Activated CD8-positive, alpha-beta memory T cell treated with anti-CD3 and anti-CD28 coated beads for 1 hour (primary cell): ENCODE measurements around the gene PDCD1LG2.
"Not testable (repeated sequence)": the region's sequence is repeated elsewhere in the genome, so short reads cannot be mapped to it uniquely, and the experiment has no call there.

Source experiments
- DNase-seq, 2 donors: peaks; one replicate each; pipeline ENCODE4 v3.0.0-alpha.2; 2020; ENCODE audit warnings: low read depth in 1 of 2; ENCODE audit errors: extremely low read depth in 1 of 2

Gene PDCD1LG2

DNA sequence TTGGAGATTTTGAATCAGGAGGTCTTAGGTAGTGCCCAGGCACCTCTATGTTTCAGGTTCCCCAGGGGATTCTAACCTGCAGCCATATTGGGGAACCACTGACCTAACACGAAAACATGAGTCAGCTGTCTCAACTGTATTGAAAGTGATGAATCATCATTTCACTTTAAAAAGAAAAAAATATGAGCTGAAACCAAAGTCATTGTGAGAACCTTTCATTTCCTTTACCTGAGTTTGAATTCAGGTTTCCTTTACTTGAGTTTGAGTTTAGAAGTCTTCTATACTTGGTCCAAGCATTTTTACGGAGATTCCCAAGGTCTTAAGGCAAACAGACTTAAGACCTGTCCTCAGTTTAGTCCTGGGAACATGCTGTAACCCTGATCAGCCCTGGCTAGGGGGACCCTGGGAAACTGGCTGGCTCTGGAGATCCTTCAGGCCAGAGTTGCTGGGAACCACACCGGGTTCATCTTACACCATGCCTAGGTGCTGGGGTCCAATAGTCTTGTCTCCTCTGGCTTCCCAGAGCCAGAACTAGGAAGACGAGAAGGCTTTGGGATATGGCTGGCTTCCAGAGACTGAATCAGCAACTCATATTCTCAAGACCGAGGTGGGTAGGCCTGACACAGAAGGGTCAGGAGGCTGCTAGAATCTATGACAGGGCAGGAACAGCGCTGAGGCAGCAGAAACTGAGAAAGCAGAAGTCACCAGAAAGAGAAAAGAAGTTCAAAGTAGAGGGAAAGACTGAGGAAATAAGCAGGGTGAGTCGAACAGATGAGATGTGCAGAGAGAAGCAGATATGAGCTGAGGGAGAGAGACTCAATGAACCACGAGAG lies 16.4 kb upstream of the PDCD1LG2 start:
- DNase-seq: no peak

- DNase-seq: not testable (repeated sequence)
Observed at GRCh38 chr9:5494765-5495164, 15.6 kb upstream of the PDCD1LG2 start.

DNA sequence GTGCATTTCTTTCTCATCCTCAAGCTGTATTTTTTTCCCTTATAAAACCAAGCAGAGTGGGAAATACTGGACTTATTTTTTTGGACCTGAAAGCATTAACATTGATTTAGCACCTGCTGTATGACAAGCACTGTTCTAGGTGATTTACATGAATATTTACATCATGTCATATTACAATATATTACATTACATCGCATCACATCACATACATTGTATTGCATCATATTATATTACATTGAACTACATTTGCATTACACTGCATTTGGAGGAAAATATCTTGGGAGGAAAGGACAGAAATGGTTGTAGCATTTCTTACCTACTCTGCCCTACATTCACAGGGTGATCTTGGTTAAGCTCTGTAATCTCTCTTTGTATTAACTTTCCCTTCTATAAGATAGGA lies 11.2 kb upstream of the PDCD1LG2 start:
- DNase-seq: no peak

- no peak for DNase-seq
Observed at GRCh38 chr9:5499889-5500398, 10.4 kb upstream of the PDCD1LG2 start.

- no peak for DNase-seq
Observed at GRCh38 chr9:5500441-5501235, 9.7 kb upstream of the PDCD1LG2 start.

DNA sequence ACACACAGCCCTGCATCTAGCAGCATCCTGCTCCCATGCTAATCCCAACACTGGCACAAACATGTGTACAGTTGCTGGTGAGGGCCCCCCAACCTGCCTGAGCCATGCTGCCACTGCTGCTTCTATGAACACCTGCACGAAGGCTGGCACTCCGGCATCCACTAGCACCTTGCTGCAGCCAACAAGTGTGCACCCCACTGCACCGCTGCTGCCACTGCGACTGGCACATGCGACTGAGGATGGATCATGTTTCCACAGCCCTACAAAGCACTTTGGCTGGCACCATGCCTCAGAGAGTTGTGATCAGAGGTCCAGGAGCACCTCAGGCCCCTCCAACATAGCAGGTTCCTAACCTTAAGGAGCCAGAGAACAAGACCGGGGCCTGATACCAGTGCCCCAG lies 7.8 kb upstream of the PDCD1LG2 start:
- no peak for DNase-seq

GRCh38 chr9:5509573-5509972 lies 758 bp upstream of the PDCD1LG2 start:
- DNase-seq: no peak

DNA sequence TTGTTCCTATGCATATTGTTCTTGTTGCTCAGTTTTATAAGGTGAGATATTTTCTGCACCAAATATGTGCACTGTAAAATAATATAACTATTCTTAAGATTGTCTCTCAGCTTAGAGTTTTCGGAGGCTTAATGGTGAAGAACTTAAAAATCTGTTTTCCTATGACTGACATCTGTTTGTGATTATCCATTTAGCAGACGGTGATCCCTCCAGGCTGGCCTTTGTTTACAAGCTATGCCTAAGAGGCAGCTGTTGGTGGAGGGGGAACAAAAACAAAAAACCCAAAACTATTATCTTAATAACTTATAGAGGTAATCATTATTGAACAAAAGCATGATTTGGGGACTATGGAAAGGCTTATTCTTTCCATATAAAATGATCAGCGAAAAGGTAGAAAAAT lies 658 bp downstream of the PDCD1LG2 start:
- DNase-seq: no peak

GRCh38 chr9:5511476-5511875 lies 1.1 kb downstream of the PDCD1LG2 start:
- DNase-seq: no peak

- DNase-seq: no peak
Observed at GRCh38 chr9:5511935-5512580, 1.7 kb downstream of the PDCD1LG2 start.

DNA sequence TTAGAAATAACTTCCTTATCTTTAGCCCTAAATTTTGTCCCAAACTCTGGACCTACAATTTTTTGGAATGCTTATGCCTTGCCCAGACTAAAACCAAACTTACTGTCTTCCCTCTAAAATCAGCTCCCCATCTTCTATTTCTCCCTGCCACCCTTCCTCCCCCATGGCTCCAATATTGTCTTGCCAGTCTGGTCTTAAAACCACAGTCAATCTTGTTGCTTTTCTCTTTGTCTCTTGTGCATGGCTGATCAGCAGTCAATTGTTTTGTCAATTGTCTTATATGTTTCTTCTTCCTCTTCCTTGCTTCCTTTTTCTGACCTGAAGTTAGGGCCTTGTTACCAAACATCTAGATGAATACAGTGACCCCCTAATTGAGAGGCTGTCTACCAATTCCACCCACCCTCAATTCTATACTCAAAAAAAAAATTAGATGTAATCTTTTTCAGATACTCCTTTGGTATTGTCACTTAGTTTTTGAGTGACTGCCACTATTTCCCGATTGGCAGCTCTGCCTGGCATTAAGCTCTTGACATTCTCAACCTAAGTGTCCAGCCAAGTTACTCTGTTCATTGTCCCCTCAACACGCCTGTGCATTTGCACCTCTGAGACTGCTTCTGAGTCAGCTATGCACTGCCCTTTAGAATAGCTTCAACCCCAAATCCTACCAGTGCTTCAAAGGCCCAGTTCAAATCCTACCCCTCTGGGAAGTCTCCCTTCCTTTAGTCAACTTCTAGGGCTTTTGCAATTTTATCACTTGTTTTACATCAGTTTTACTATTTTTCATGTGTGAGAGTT lies 2.5 kb downstream of the PDCD1LG2 start:
- no peak for DNase-seq

DNA sequence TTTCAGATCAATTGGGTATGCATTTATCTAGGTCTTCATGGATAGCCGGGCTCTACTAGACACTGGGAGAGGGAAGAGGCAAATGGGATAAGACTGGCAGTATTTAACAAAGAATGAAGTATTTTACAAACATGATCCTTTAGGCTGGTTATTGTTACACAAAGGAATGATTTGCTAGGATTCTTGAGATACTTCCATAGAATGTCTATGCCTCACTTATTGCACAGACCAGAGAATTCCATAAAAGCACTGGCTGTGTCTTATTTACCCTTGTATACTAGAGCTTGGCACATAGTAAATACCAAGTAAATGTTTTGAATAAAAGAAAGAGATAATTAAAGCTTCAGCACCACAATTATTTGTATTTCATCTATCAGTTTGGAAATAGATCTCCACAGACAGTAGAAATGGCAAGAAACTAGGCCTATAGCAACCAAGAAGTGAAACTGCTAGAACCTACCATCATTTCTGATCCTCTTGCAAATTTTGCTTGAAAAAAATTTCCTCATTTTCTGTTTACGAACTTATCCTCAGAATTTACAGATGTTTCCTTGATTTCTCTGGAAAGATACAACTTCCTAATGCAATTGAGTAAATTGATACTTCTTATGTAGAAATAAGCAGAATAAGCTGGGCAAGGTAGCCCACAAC lies 3.8 kb downstream of the PDCD1LG2 start:
- DNase-seq: no peak

DNA sequence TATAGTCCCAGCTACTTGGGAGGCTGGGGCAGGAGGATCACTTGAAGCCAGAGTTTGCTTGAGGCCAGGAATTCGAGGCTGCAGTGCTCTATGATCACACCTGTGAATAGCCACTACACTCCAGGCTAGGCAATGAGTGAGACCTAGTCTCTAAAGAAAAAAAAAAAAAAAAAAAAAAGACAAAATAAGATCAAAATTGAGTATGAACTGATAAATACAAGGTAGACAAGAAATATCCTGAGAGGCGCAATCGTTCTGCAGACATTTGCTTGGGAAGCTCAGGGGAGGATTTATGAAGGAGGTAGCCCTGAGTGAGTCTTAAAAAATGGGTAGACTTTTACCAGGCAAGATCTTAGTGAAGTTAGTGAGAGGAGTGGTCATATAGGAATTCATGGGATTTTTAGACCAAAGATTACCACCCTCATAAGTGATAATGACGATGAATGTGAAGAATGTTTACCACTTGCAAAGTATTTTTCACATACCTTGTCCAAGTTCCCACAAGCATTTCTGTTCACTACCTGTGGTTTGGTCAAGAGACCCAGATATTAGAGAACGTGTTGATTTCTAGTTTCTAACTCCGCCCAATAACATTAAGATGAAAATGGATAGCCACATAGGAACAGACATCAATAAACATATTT lies 4.4 kb downstream of the PDCD1LG2 start:
- no peak for DNase-seq

DNA sequence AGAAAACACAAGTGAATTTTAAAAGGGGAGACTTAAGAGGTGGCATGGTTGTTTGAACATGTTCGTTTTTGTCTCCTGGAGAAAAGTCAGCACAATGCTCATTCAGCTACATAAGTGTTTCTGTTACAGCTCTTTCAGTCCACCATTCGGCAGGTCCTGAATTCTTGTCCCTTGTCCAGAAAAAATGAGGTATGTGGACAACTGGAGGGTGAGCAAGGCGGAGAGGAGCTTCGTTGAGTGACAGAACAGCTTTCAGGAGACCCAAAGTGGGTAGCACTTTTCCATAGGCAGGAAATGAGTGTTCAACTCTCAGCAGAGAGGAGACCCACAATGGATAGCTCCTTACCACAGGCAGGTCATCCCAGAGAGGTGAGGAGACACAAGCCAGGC lies 4.9 kb downstream of the PDCD1LG2 start:
- no peak for DNase-seq

GRCh38 chr9:5516453-5517220 lies 6.3 kb downstream of the PDCD1LG2 start:
- no peak for DNase-seq

GRCh38 chr9:5518171-5518936 lies 8.0 kb downstream of the PDCD1LG2 start:
- no peak for DNase-seq

DNA sequence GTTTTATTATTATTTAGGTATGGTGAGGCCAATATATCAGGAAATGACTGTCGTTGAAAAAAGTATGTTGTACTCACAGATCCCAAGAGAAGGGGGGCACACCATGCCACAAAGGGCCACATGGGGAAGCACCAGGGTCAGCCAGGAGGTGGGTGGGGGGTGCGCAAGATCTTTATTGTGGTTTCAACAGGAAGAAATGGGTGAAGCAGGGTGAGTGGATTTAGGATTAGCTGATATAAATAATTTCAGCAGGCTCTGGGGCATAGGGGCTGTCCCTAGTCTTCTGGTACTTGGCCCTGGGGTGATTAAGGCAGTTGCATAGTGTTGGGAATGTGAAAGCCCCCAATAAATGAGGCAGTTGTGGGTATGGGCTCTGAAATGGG lies 8.6 kb downstream of the PDCD1LG2 start:
- no peak for DNase-seq

- DNase-seq: no peak
Observed at GRCh38 chr9:5524090-5524489, 13.8 kb downstream of the PDCD1LG2 start.
